ENCODE measurements around the gene PCDH9.

The PCDH9 gene

DNA sequence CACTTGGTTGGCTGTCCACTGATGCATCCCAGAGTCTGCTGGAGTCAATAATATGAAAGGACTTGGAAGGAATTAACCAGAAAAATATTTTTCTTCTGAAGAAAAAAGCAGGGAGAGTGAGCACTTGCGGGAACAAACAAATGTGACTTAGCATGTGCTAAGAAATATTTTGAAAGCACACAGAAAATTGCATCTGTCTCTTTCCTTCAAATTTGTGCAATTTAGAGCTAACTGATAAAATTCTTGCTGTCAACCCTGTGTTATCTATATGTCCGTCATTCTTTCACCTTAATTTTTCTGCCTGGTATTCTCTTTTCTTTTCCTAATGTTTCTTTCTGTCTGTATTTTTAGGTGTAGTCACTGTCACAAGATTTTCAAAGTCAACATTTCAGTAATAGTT, 852.6 kb downstream of the PCDH9 start:
- Mint-ChIP-seq H3K27me3 (no peaks in the 10 kb centered on the region), H3K4me1 (ENCODE audit: low read depth) (no peaks in the 10 kb centered on the region), H3K9me3 (peaks cover under 1% of the 10 kb centered on the region), H3K27ac (no peak overlapping the region), H3K36me3 (ENCODE audit: low read depth) (no peaks in the 10 kb centered on the region), H3K4me3 (no peak overlapping the region)
- intact Hi-C loops (cut with micrococcal nuclease), result no loop called here

GRCh38 chr13:66375756-66376155, 854.4 kb downstream of the PCDH9 start:
- intact Hi-C loops (cut with micrococcal nuclease), result no loop called here
- Mint-ChIP-seq H3K4me3 (no peak overlapping the region), H3K9me3 (peaks cover 9% of the 10 kb centered on the region), H3K27me3 (no peaks in the 10 kb centered on the region), H3K36me3 (ENCODE audit: low read depth) (no peaks in the 10 kb centered on the region), H3K4me1 (ENCODE audit: low read depth) (no peaks in the 10 kb centered on the region), H3K27ac (no peak overlapping the region)

GRCh38 chr13:66369666-66370065, 860.5 kb downstream of the PCDH9 start:
- Mint-ChIP-seq H3K4me1 (ENCODE audit: low read depth) (no peaks in the 10 kb centered on the region), H3K9me3 (peaks cover 9% of the 10 kb centered on the region), H3K27me3 (no peaks in the 10 kb centered on the region), H3K4me3 (no peak overlapping the region), H3K36me3 (ENCODE audit: low read depth) (no peaks in the 10 kb centered on the region), H3K27ac (no peak overlapping the region)
- intact Hi-C loops (cut with micrococcal nuclease), result no loop called here

GRCh38 chr13:66367356-66367755, 862.8 kb downstream of the PCDH9 start:
- Mint-ChIP-seq H3K27ac (no peak overlapping the region), H3K4me1 (ENCODE audit: low read depth) (no peaks in the 10 kb centered on the region), H3K27me3 (no peaks in the 10 kb centered on the region), H3K9me3 (peaks cover 6% of the 10 kb centered on the region), H3K36me3 (ENCODE audit: low read depth) (no peaks in the 10 kb centered on the region), H3K4me3 (no peak overlapping the region)
- intact Hi-C loops (cut with micrococcal nuclease), result no loop called here

- intact Hi-C loops (cut with micrococcal nuclease), result no loop called here
- H3K27me3 Mint-ChIP-seq, result no peaks in the 10 kb centered on the region
- H3K4me1 Mint-ChIP-seq (ENCODE audit: low read depth), result no peaks in the 10 kb centered on the region
- H3K9me3 Mint-ChIP-seq, result no peaks in the 10 kb centered on the region
- H3K36me3 Mint-ChIP-seq (ENCODE audit: low read depth), result no peaks in the 10 kb centered on the region
- no peak overlapping the region for H3K27ac Mint-ChIP-seq
- H3K4me3 Mint-ChIP-seq, result no peak overlapping the region
These were observed 865.0 kb downstream of the PCDH9 start for GRCh38 chr13:66365101-66365500.

DNA sequence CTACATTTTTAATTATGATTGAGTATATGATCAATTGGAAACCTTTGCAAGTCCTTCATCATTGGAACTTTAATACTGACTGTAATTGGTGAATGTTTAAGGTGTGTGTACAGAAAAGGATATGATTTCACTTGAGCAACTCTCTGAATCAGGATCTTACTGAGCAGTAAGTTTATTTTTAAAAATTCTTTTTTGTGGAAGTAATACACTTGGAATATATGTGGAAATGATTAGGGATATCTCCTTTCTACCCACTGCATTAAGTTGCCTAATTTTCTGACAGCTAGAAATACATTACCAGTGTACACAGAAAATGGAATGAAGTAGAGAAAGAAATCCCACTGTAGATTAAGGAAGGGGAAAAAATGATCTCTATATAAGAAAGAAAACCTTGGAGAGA, 865.8 kb downstream of the PCDH9 start:
- no peaks in the 10 kb centered on the region for H3K4me1 Mint-ChIP-seq (ENCODE audit: low read depth)
- H3K27ac Mint-ChIP-seq, result no peak overlapping the region
- no peaks in the 10 kb centered on the region for H3K27me3 Mint-ChIP-seq
- H3K36me3 Mint-ChIP-seq (ENCODE audit: low read depth), result no peaks in the 10 kb centered on the region
- intact Hi-C loops (cut with micrococcal nuclease), result no loop called here
- no peaks in the 10 kb centered on the region for H3K9me3 Mint-ChIP-seq
- H3K4me3 Mint-ChIP-seq, result no peak overlapping the region

GRCh38 chr13:66362485-66362884, 867.7 kb downstream of the PCDH9 start:
- no peaks in the 10 kb centered on the region for H3K27me3 Mint-ChIP-seq
- intact Hi-C loops (cut with micrococcal nuclease), result no loop called here
- H3K4me3 Mint-ChIP-seq, result no peak overlapping the region
- H3K9me3 Mint-ChIP-seq, result no peaks in the 10 kb centered on the region
- H3K4me1 Mint-ChIP-seq (ENCODE audit: low read depth), result no peaks in the 10 kb centered on the region
- no peaks in the 10 kb centered on the region for H3K36me3 Mint-ChIP-seq (ENCODE audit: low read depth)
- H3K27ac Mint-ChIP-seq, result no peak overlapping the region

DNA sequence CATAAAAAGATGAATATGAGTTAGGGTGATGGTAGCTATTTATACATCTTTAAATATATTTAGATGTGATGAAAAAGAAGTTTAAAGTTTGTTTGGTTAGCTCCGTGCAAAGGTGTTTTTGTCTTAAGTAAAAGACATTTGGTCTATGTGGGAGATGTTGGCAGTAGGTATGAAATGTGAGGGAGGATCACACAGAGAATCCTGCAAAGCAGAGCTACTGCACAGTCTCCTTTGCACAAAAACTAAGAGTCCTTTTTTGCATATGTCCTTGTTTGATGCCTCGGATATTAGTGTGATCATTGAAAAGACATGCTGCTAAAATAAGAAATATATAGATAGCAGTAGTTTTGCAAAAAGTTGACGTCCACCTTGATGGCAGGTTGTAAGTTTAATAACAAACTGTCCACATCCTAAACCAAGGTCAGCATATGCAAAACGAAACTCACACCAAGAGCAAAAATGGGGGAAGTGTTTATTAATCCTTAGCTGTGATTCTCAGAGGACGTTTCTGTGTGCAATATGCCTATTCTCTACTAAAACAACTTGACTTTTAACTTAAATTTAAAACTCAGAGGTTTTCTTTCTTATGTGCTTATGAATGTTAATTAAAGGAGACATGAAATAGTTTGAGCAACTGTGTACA, 870.1 kb downstream of the PCDH9 start:
- no peaks in the 10 kb centered on the region for H3K36me3 Mint-ChIP-seq (ENCODE audit: low read depth)
- H3K4me1 Mint-ChIP-seq (ENCODE audit: low read depth), result no peaks in the 10 kb centered on the region
- no peak overlapping the region for H3K27ac Mint-ChIP-seq
- H3K4me3 Mint-ChIP-seq, result no peak overlapping the region
- H3K9me3 Mint-ChIP-seq, result no peaks in the 10 kb centered on the region
- no peaks in the 10 kb centered on the region for H3K27me3 Mint-ChIP-seq
- intact Hi-C loops (cut with micrococcal nuclease), result no loop called here

- Mint-ChIP-seq H3K9me3 (no peaks in the 10 kb centered on the region), H3K27ac (no peak overlapping the region), H3K36me3 (ENCODE audit: low read depth) (no peaks in the 10 kb centered on the region), H3K27me3 (no peaks in the 10 kb centered on the region), H3K4me3 (no peak overlapping the region), H3K4me1 (ENCODE audit: low read depth) (no peaks in the 10 kb centered on the region)
- intact Hi-C loops (cut with micrococcal nuclease), result no loop called here
These were observed 870.7 kb downstream of the PCDH9 start for GRCh38 chr13:66359393-66359792.

GRCh38 chr13:66358564-66358963, 871.6 kb downstream of the PCDH9 start:
- Mint-ChIP-seq H3K27ac (no peak overlapping the region), H3K4me3 (no peak overlapping the region), H3K27me3 (no peaks in the 10 kb centered on the region), H3K9me3 (no peaks in the 10 kb centered on the region), H3K36me3 (ENCODE audit: low read depth) (no peaks in the 10 kb centered on the region), H3K4me1 (ENCODE audit: low read depth) (no peaks in the 10 kb centered on the region)
- intact Hi-C loops (cut with micrococcal nuclease), result no loop called here

GRCh38 chr13:66357463-66357862, 872.7 kb downstream of the PCDH9 start:
- intact Hi-C loops (cut with micrococcal nuclease), result no loop called here
- H3K27ac Mint-ChIP-seq, result no peak overlapping the region
- H3K36me3 Mint-ChIP-seq (ENCODE audit: low read depth), result no peaks in the 10 kb centered on the region
- H3K4me3 Mint-ChIP-seq, result no peak overlapping the region
- no peaks in the 10 kb centered on the region for H3K9me3 Mint-ChIP-seq
- H3K4me1 Mint-ChIP-seq (ENCODE audit: low read depth), result no peaks in the 10 kb centered on the region
- H3K27me3 Mint-ChIP-seq, result no peaks in the 10 kb centered on the region

- H3K36me3 Mint-ChIP-seq (ENCODE audit: low read depth), result no peaks in the 10 kb centered on the region
- intact Hi-C loops (cut with micrococcal nuclease), result no loop called here
- H3K27ac Mint-ChIP-seq, result no peak overlapping the region
- H3K9me3 Mint-ChIP-seq, result peaks cover 8% of the 10 kb centered on the region
- H3K27me3 Mint-ChIP-seq, result no peaks in the 10 kb centered on the region
- H3K4me1 Mint-ChIP-seq (ENCODE audit: low read depth), result no peaks in the 10 kb centered on the region
- no peak overlapping the region for H3K4me3 Mint-ChIP-seq
These were observed 875.0 kb downstream of the PCDH9 start for GRCh38 chr13:66354879-66355751.

DNA sequence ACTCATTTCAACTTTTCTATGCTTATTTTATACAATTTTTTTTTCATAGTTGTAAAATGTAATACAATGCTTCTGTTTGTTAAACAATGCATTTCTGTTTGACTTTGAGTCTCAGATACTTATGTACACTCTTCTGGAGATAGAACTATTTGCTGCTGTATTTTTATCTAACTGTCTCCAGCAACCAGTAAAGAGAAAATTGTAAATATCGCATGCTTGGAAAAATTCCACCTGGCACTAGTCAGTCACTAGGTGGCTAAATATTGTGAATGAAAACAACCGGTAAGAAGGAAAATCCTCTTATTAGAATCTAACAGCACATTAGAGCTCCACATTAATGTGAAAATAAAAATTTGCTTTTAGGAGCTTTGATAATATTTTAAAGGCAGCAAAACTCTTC, 876.5 kb downstream of the PCDH9 start:
- Mint-ChIP-seq H3K4me1 (ENCODE audit: low read depth) (no peaks in the 10 kb centered on the region), H3K9me3 (peaks cover 14% of the 10 kb centered on the region), H3K27me3 (no peaks in the 10 kb centered on the region)

DNA sequence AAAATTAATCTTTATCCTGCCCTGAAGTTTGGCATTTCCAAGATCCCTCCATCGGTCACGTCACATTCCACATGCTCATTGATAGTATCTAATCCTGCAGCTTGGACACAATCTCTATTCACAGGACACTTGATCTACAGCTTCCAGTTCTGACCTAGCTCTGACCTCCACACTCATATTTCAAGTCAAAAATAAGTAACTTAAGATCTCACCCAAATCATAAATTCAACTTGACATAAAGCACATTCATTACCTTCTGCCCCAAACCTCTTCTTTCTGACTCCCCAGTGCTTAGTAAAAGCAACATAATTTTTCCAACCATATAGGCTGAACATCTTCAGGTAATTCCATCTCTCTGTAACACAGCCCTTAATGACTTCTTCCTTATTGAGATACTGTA, 880.2 kb downstream of the PCDH9 start:
- H3K4me3 Mint-ChIP-seq, result no peak overlapping the region
- H3K36me3 Mint-ChIP-seq (ENCODE audit: low read depth), result no peaks in the 10 kb centered on the region
- H3K4me1 Mint-ChIP-seq (ENCODE audit: low read depth), result no peaks in the 10 kb centered on the region
- no peaks in the 10 kb centered on the region for H3K27me3 Mint-ChIP-seq
- intact Hi-C loops (cut with micrococcal nuclease), result no loop called here
- peaks cover 26% of the 10 kb centered on the region for H3K9me3 Mint-ChIP-seq
- H3K27ac Mint-ChIP-seq, result no peak overlapping the region

More for the DNA sequence above, 876.5 kb downstream of the PCDH9 start:
- Mint-ChIP-seq H3K27ac (no peak overlapping the region), H3K4me3 (no peak overlapping the region), H3K36me3 (ENCODE audit: low read depth) (no peaks in the 10 kb centered on the region)
- intact Hi-C loops (cut with micrococcal nuclease), result no loop called here

Data from dendritic cell treated with granulocyte-macrophage colony-stimulating factor and Interleukin-4, amounts not matched to agents 40 ng/mL and 50 ng/mL, for 4 days (primary cell).